T47D (cell line): Measurements from ENCODE around the gene TMTC3.

Experiments used
- DNase-seq, 2 experiments: peaks; one replicate each; pipeline versions ENCODE4 v3.0.0 to v3.0.0-alpha.2; 2011 to 2012; ENCODE audit warnings: low read depth in 1 of 2, low spot score in 1 of 2
- JUND ChIP-seq: IDR thresholded peaks from 2 replicates; pipeline ENCODE4 v1.6.1; 2012; ENCODE audit warnings: low read depth
- in situ Hi-C: cut with HindIII; loops from 2 replicates; pipeline ENCODE4 v1.10.0; 2016; ENCODE audit warnings: low sequenced_read_pairs, low pct_unique_long_range_greater_than_20kb

TMTC3 gene

GRCh38 chr12:88241862-88242570 lies 99.9 kb downstream of the TMTC3 start:
- no peak for DNase-seq
- in situ Hi-C loops = no loop called here
- no peak for TF ChIP-seq JUND

GRCh38 chr12:88242571-88242925 lies 100.4 kb downstream of the TMTC3 start:
- DNase-seq = no peak
- in situ Hi-C loops = no loop called here

GRCh38 chr12:88242939-88243338 lies 100.8 kb downstream of the TMTC3 start:
- in situ Hi-C loops = no loop called here
- DNase-seq = no peak
- TF ChIP-seq JUND = no peak

More at GRCh38 chr12:88242571-88242925, 100.4 kb downstream of the TMTC3 start:
- no peak for TF ChIP-seq JUND

GRCh38 chr12:88243982-88244381 lies 101.9 kb downstream of the TMTC3 start:
- in situ Hi-C loops = no loop called here
- no peak for TF ChIP-seq JUND
- no peak for DNase-seq

GRCh38 chr12:88245905-88246304 lies 103.8 kb downstream of the TMTC3 start:
- DNase-seq = no peak
- TF ChIP-seq JUND = no peak
- in situ Hi-C loops = no loop called here

GRCh38 chr12:88247241-88247643 lies 105.1 kb downstream of the TMTC3 start:
- no peak for DNase-seq
- in situ Hi-C loops = no loop called here
- TF ChIP-seq JUND = no peak

GRCh38 chr12:88248606-88249005 lies 106.5 kb downstream of the TMTC3 start:
- in situ Hi-C loops = no loop called here
- no peak for TF ChIP-seq JUND
- DNase-seq = no peak
